Caco-2 (cell line): Measurements from ENCODE around the gene WNT3A. TPM values are rescaled to one million over a fixed set of nuclear protein-coding genes. Genes with fewer than 3 reads are reported as not detected.

Experiments used
- BruUV-seq: library from RNA; stranded (reverse); fragments of 400-500 nt; replicated peaks from 2 replicates; lab custom pipeline; 2021; lab: Mats Ljungman, UMichigan
- CTCF ChIA-PET: fragments of 300-600 bp; sonication (Branson Sonifier 250); formaldehyde crosslinking; loops from one replicate; lab custom pipeline; 2022; ENCODE audit warnings: antibody characterized with exemption; lab: Charles Lee
- POLR2A ChIA-PET: fragments of 300-600 bp; sonication (Branson Sonifier 250); formaldehyde crosslinking; loops from one replicate; lab custom pipeline; 2022; ENCODE audit warnings: antibody characterized with exemption; lab: Charles Lee
- DNase-seq, 2 experiments: peaks; one replicate each; pipeline versions ENCODE4 v3.0.0 to v3.0.0-alpha.2; 2020 to 2022
- H3K27me3 ChIP-seq: replicated peaks from 2 replicates; pipeline ENCODE4 v1.6.0; 2011; ENCODE audit warnings: low read length; ENCODE audit not compliant: control insufficient read depth, insufficient read depth
- H3K36me3 ChIP-seq: 2 replicates; pipeline ENCODE4 v1.5.1; 2011; ENCODE audit warnings: low read length; ENCODE audit not compliant: control insufficient read depth, insufficient read depth
- H3K4me1 ChIP-seq: fragments of 250-450 bp; sonication (Bioruptor Pico); 2 replicates; pipeline ENCODE4 v1.5.1; 2020; ENCODE audit warnings: mild to moderate bottlenecking
- H3K4me3 ChIP-seq: 2 replicates; pipeline ENCODE4 v1.5.1; 2011; ENCODE audit warnings: low read depth, mild to moderate bottlenecking, control low read depth, low read length
- H3K9me3 ChIP-seq: fragments of 250-450 bp; sonication (Bioruptor Pico); 2 replicates; pipeline ENCODE4 v1.5.1; 2020; ENCODE audit warnings: mild to moderate bottlenecking, moderate library complexity
- H3K27ac Mint-ChIP-seq: one replicate; pipeline ENCODE4 v1.8.0; 2022; ENCODE audit warnings: mixed read lengths; ENCODE audit not compliant: unreplicated experiment
- H3K27me3 Mint-ChIP-seq: one replicate; pipeline ENCODE4 v1.8.0; 2022; ENCODE audit warnings: mixed read lengths; ENCODE audit not compliant: insufficient read depth, unreplicated experiment
- H3K36me3 Mint-ChIP-seq: one replicate; pipeline ENCODE4 v1.8.0; 2022; ENCODE audit warnings: mild to moderate bottlenecking, mixed read lengths; ENCODE audit not compliant: insufficient read depth, unreplicated experiment
- H3K4me1 Mint-ChIP-seq: one replicate; pipeline ENCODE4 v1.8.0; 2022; ENCODE audit warnings: low read depth, mixed read lengths; ENCODE audit not compliant: unreplicated experiment
- H3K4me3 Mint-ChIP-seq: one replicate; pipeline ENCODE4 v1.8.0; 2022; ENCODE audit warnings: mild to moderate bottlenecking, moderate library complexity, mixed read lengths; ENCODE audit not compliant: unreplicated experiment
- H3K9me3 Mint-ChIP-seq: one replicate; pipeline ENCODE4 v1.8.0; 2022; ENCODE audit warnings: mixed read lengths; ENCODE audit not compliant: unreplicated experiment
- CTCF ChIP-seq, 2 experiments: fragments of 200-600 bp in 1 of 2; IDR thresholded peaks; 1 replicate in 1 of 2; 2 replicates in 1 of 2; pipeline versions ENCODE4 v1.5.1 to v1.8.0; 2011 to 2022; ENCODE audit warnings: antibody characterized with exemption in 1 of 2, control low read depth in 1 of 2, inconsistent platforms in 1 of 2, low read depth in 1 of 2, low read length in 1 of 2, mild to moderate bottlenecking in 1 of 2, moderate library complexity in 1 of 2; ENCODE audit not compliant: insufficient read depth in 1 of 2, severe bottlenecking in 1 of 2, unreplicated experiment in 1 of 2
- intact Hi-C: fragments of 100-400 bp; cut with micrococcal nuclease; formaldehyde crosslinking; loops from one replicate; pipeline ENCODE4 v1.10.0; 2022; ENCODE audit not compliant: unreplicated experiment
- total RNA-seq: library from RNA; stranded (reverse); gene quantifications from 2 replicates; pipeline ENCODE4 v1.2.3, GENCODE V29; 2022

WNT3A gene
- total RNA-seq, 1 experiment from 2014 or later = 0.09 TPM

GRCh38 chr1:228036701-228037231 is 30.0 kb downstream of the WNT3A start:
- no peak for TF ChIP-seq CTCF (IDR thresholded peaks at IDR 0.05; ENCODE audit: insufficient read depth in 1 of 2, low read depth in 1 of 2, low read length in 1 of 2, severe bottlenecking in 1 of 2, unreplicated experiment in 1 of 2)
- Mint-ChIP-seq H3K4me1 (no peaks in the 10 kb centered on the region), H3K36me3 (no peaks in the 10 kb centered on the region), H3K27me3 (no peaks in the 10 kb centered on the region), H3K27ac (no peak overlapping the region), H3K9me3 (peaks cover 17% of the 10 kb centered on the region), H3K4me3 (peak overlapping the region; percentile 18)
- DNase-seq = peak in 1 of 2 experiments; percentile 19
- intact Hi-C loops = no loop called here
- peaks cover 5% of the 10 kb centered on the region; the same call in 1 of the 2 replicates for H3K4me1 ChIP-seq
- no peak overlapping the region for H3K4me3 ChIP-seq
- peaks cover 7% of the 10 kb centered on the region; the same call in 1 of the 2 replicates for H3K9me3 ChIP-seq
- H3K27me3 ChIP-seq = no peaks in the 10 kb centered on the region; the same call in 1 of the 2 replicates
- ChIA-PET POLR2A (no interaction called here), CTCF (no interaction called here)
- BruUV-seq = no TSS peak
- H3K36me3 ChIP-seq = no peaks in the 10 kb centered on the region

DNA sequence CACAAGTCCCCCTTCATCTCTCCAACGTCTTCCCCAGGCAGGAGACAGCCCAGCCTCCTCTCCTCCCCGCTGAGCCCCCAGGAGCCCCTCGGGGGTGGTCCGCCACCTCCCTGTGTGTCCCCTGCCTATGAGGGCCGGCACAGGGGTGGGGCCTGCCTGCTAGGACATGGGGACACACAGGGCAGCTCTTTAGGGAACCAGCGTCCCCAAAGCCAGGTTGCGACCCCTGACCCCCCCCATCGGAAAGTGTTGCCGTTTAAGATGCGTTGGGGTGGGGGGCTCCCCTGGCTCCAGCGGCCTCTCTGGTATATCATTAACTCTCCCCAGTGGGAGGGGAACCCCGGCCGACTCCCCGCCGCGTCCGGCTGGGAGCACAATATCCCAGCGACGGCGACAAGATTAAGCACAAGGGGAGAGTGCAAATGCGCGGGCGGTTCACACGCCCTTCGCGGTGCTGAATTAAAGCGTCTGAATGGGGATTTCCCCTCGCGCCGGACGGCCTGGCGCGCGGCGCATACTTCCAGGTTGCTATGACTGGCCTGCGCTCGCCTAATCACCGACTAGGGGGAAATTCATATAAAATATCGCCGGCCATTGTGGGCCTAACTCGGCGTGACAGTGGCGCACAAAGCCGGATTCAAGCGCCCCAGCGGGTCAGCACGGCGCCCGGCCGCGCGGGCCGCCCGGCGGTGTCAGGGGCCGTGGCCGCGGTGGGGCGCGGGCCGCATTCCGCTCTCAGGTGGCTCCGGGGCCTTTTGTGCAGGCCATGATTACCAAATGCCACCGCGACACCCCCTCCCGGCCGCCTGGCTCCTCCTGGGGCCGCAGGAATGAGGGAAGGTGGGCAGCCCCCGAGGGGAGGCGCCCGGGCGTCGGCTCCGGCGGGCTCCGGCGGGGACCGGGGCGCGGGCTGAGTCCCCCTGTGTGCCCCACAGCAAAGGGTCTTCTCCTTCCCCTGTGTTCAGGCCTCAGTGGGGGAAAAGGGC is 30.9 kb downstream of the WNT3A start:
- peaks cover 5% of the 10 kb centered on the region; the same call in 1 of the 2 replicates for H3K4me1 ChIP-seq
- H3K36me3 ChIP-seq = no peaks in the 10 kb centered on the region
- no peaks in the 10 kb centered on the region for H3K36me3 Mint-ChIP-seq
- H3K27me3 Mint-ChIP-seq = no peaks in the 10 kb centered on the region
- intact Hi-C loops = no loop called here
- ChIA-PET POLR2A (no interaction called here), CTCF (no interaction called here)
- H3K4me1 Mint-ChIP-seq = no peaks in the 10 kb centered on the region
- H3K9me3 Mint-ChIP-seq = peaks cover 14% of the 10 kb centered on the region
- H3K27ac Mint-ChIP-seq = no peak overlapping the region
- H3K4me3 ChIP-seq = peak overlapping the region; percentile 3
- no peaks in the 10 kb centered on the region; the same call in 1 of the 2 replicates for H3K27me3 ChIP-seq
- peaks cover 7% of the 10 kb centered on the region; the same call in 1 of the 2 replicates for H3K9me3 ChIP-seq
- DNase-seq = peak; percentile 25 to 28
- H3K4me3 Mint-ChIP-seq = peak overlapping the region; percentile 38
- no peak for TF ChIP-seq CTCF (IDR thresholded peaks at IDR 0.05; ENCODE audit: insufficient read depth in 1 of 2, low read depth in 1 of 2, low read length in 1 of 2, severe bottlenecking in 1 of 2, unreplicated experiment in 1 of 2)
- no TSS peak for BruUV-seq

DNA sequence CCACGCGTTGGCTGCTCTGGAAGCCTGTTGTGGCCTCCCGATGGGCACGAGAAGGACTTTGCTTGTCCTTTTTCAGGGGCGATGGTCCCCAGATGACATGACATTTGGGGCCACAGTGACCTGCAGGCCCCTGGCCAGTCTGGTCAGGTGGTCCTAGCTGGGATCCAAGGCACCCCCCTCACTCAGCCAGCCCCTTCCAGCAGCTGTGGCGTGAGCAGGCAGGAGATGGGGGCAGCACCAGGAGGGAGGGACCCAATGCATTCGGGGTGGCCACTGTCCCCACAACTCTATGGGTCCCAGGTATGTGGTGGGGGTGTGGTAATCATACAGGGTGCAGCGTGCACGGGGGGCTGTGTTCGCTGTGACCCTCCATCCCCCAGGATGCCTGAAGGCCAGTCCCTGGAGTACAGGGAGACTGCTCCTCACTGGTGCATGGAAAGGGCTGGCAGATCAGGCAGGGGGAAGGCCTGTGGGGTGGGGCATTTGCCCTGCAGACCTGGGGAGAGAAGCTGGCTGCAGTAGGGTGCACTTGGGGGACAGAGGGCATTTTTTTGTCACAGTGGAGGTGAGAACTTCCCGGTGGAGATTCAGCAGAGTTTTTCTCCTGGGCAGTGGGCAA is 31.7 kb downstream of the WNT3A start:
- ChIA-PET POLR2A (no interaction called here), CTCF (no interaction called here)
- intact Hi-C loops = no loop called here
- Mint-ChIP-seq H3K4me3 (no peak overlapping the region), H3K27ac (no peak overlapping the region), H3K36me3 (no peaks in the 10 kb centered on the region), H3K4me1 (no peaks in the 10 kb centered on the region), H3K9me3 (peaks cover 6% of the 10 kb centered on the region), H3K27me3 (no peaks in the 10 kb centered on the region)
- Histone ChIP-seq H3K4me1 (peaks cover 5% of the 10 kb centered on the region; the same call in 1 of the 2 replicates), H3K9me3 (peaks cover 3% of the 10 kb centered on the region; the same call in 1 of the 2 replicates), H3K27me3 (no peaks in the 10 kb centered on the region; the same call in 1 of the 2 replicates), H3K36me3 (no peaks in the 10 kb centered on the region), H3K4me3 (no peak overlapping the region)
- TF ChIP-seq CTCF (IDR thresholded peaks at IDR 0.05; ENCODE audit: insufficient read depth in 1 of 2, low read depth in 1 of 2, low read length in 1 of 2, severe bottlenecking in 1 of 2, unreplicated experiment in 1 of 2) = no peak
- peak in 1 of 2 experiments; percentile 24 for DNase-seq
- no TSS peak for BruUV-seq
